ENCODE results near the gene IVNS1ABP.

IVNS1ABP gene

DNA sequence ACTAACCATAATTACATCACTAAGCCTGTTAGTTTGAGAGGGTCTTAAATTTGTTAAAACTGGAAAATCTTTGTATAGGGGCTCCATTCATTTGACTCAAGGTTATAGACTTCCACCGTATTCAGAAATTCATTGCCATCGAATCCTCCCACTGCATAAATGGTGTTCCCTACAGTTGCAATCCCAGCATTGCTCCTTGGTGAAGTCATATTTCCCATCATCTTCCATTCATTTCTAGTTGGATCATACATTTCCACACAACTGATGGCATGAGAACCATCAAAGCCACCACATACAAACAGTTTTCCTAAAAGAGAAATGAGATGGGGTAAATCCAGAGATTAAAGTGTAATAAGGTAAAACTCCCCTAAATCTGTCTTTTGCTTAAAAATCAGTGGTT, 19.1 kb downstream of the IVNS1ABP start:
- H3K4me3 ChIP-seq (replicated peaks; ENCODE audit: low read depth, low read length) = no peak overlapping the region
- peak; percentile 33 for DNase-seq (ENCODE audit: low read depth)
- TF ChIP-seq, protein P1, sequence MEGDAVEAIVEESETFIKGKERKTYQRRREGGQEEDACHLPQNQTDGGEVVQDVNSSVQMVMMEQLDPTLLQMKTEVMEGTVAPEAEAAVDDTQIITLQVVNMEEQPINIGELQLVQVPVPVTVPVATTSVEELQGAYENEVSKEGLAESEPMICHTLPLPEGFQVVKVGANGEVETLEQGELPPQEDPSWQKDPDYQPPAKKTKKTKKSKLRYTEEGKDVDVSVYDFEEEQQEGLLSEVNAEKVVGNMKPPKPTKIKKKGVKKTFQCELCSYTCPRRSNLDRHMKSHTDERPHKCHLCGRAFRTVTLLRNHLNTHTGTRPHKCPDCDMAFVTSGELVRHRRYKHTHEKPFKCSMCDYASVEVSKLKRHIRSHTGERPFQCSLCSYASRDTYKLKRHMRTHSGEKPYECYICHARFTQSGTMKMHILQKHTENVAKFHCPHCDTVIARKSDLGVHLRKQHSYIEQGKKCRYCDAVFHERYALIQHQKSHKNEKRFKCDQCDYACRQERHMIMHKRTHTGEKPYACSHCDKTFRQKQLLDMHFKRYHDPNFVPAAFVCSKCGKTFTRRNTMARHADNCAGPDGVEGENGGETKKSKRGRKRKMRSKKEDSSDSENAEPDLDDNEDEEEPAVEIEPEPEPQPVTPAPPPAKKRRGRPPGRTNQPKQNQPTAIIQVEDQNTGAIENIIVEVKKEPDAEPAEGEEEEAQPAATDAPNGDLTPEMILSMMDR (IDR thresholded peaks at IDR 0.05; ENCODE audit: low read length, missing control alignments) = no peak

DNA sequence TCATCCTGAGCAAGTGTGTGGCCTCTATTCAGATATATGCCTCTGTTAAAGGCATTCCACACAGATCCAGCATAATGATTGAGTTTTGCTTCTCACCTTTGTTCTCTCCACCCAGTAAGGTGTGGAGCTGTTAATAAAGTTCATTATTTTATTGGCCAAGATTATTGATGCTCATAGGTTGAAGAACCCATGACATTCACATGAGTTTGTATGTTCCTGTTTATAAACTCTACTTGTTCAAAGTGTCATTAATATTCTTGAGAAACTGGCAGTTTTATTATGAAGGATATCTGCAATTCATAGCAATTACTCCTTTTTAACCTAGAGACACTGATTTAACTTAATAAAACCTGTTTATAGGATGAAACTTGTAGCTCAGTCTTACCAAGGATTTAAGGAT, 22.0 kb downstream of the IVNS1ABP start:
- TF ChIP-seq, protein P1 (IDR thresholded peaks at IDR 0.05; ENCODE audit: low read length, missing control alignments) = no peak
- no peak for DNase-seq (ENCODE audit: low read depth)
- H3K4me3 ChIP-seq (replicated peaks; ENCODE audit: low read depth, low read length) = no peak overlapping the region

DNA sequence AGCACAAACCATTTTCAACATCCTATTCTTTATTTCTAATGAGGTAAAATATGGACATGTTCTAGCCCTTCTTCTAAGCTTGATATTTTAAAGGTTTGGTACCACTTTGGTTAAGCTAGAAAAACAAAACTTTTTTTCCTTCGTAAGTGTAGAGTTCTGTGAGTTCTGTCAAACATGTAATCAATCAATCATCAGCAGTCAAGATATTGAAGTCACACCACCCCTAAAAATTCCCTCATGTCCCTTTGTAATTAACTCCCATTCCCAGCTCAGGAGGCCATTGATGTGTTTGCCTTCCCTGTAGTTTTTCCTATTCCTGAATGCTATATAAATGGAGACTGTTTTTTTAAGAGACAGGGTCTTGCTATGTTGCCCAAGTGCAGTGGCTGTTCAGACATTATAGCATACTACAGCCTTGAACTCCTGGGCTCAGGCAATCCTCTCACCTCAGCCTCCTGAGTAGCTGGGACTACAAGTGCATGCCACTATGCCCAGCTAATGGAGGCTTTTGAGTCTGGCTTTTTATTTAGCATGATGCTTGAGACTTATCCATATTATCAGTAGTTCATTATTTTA, 23.0 kb downstream of the IVNS1ABP start:
- DNase-seq (ENCODE audit: low read depth) = no peak
- no peak overlapping the region for H3K4me3 ChIP-seq (replicated peaks; ENCODE audit: low read depth, low read length)
- TF ChIP-seq, protein P1 (IDR thresholded peaks at IDR 0.05; ENCODE audit: low read length, missing control alignments) = no peak

DNA sequence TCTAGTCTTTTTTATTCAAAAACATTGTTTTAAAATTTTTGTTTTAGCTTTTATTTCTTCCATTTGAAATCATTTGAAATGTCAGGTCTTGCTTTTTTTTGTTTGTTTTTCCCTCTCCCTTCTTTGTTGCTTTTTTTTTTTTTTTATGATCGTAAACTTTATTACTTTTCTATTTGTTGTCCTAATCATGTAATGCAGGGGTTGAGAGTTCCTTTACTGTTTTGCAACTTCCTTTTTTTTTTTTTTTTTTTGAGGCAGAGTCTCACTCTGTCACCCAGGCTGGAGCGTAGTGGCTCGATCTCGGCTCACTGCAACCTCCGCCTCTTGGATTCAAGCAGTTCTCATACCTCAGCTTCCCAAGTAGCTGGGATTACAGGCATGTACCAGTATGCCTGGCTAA, 24.8 kb downstream of the IVNS1ABP start:
- DNase-seq (ENCODE audit: low read depth) = no peak
- H3K4me3 ChIP-seq (replicated peaks; ENCODE audit: low read depth, low read length) = no peak overlapping the region
- TF ChIP-seq, protein P1 (IDR thresholded peaks at IDR 0.05; ENCODE audit: low read length, missing control alignments) = no peak

DNA sequence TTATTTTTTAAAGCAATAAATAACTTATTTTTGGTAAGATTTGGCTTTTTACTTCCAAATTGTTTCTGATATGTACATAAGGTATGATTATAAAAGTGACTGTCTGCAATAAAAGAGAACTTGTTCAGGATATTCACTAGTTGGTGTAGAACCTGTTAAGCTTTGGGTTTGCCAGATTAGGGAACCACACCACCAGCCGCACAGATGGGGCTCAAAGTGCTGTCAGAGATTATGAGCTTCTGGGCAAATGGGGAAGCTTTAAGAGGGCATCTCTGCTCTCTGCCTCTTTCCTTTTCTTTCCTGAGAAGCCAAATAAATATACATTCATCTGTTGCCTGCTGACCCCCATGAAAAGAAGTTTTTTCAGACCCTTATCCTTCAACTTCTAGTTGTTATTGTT, 25.4 kb downstream of the IVNS1ABP start:
- TF ChIP-seq, protein P1 (IDR thresholded peaks at IDR 0.05; ENCODE audit: low read length, missing control alignments) = no peak
- DNase-seq (ENCODE audit: low read depth) = no peak
- no peak overlapping the region for H3K4me3 ChIP-seq (replicated peaks; ENCODE audit: low read depth, low read length)

DNA sequence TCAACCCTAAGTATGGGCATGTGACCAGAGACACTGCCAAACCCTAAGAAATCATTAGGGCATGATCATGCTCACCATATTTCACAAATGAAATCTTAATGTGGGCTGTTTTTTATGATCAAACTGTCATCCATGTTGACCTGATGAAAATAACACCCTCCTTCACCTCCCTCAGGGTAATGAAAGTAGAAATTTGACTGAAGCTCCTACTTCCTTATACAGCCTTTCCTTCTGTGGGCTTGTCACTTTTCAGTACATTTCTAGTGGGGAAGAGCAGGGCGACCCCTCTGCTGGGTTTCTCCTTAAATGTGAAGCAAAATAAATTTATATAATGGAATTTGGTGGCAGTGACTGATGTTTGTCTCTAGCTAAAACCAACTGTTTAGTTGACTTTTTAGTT, 25.9 kb downstream of the IVNS1ABP start:
- DNase-seq (ENCODE audit: low read depth) = no peak
- TF ChIP-seq, protein P1 (IDR thresholded peaks at IDR 0.05; ENCODE audit: low read length, missing control alignments) = no peak
- H3K4me3 ChIP-seq (replicated peaks; ENCODE audit: low read depth, low read length) = no peak overlapping the region

DNA sequence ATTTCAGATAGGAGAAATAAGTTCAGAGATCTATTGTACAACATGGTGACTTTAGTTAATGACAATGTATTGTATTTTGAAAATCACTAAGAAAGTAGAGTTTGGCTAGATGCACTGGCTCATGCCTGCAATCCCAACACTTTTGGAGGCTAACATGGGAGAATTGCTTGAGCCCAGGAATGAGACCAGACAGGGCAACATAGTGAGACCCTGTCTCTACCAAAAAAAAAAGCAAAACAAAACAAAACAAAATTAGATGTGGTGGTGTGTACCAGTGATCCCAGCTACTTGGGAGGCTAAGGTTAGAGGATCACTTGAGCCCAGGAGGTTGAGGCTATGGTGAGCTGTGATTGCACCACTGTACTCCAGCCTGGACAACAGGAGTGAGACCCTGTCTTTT, 27.2 kb downstream of the IVNS1ABP start:
- DNase-seq (ENCODE audit: low read depth) = no peak
- TF ChIP-seq, protein P1 (IDR thresholded peaks at IDR 0.05; ENCODE audit: low read length, missing control alignments) = no peak
- no peak overlapping the region for H3K4me3 ChIP-seq (replicated peaks; ENCODE audit: low read depth, low read length)

Data from fibroblast of pulmonary artery (primary cell).